PC-9 (cell line): ENCODE data around the gene MIX23. TPM values are rescaled to one million over a fixed set of nuclear protein-coding genes. Genes with fewer than 3 reads are reported as not detected.

Experiments used
- BruUV-seq: library from RNA; stranded (reverse); fragments of 400-500 nt; replicated peaks from 2 replicates; lab custom pipeline; 2021; lab: Mats Ljungman, UMichigan
- CTCF ChIA-PET: fragments of 300-600 bp; sonication (Branson Sonifier 250); formaldehyde crosslinking; loops from one replicate; lab custom pipeline; 2022; ENCODE audit warnings: antibody characterized with exemption; lab: Charles Lee
- POLR2A ChIA-PET: fragments of 300-600 bp; sonication (Branson Sonifier 250); formaldehyde crosslinking; loops from one replicate; lab custom pipeline; 2022; ENCODE audit warnings: antibody characterized with exemption; ENCODE audit not compliant: unreplicated experiment; lab: Charles Lee
- DNase-seq, 2 experiments: peaks; one replicate each; pipeline versions ENCODE4 v3.0.0 to v3.0.0-alpha.2; 2015 to 2022; ENCODE audit warnings: mixed read lengths in 1 of 2
- H2AFZ ChIP-seq: fragments of 200-600 bp; sonication (generic); 2 replicates; pipeline ENCODE4 v1.8.1; 2017; ENCODE audit warnings: antibody characterized with exemption
- H3F3A ChIP-seq: fragments of 200-600 bp; sonication (generic); 2 replicates; pipeline ENCODE4 v1.8.1; 2017; ENCODE audit warnings: antibody characterized with exemption, mild to moderate bottlenecking, low read depth; ENCODE audit not compliant: insufficient read depth
- H3K27ac ChIP-seq: fragments of 200-600 bp; sonication (generic); 2 replicates; pipeline ENCODE4 v1.6.1; 2016; ENCODE audit warnings: mixed run types
- H3K27me3 ChIP-seq: fragments of 200-600 bp; sonication (generic); 2 replicates; pipeline ENCODE4 v1.6.1; 2016; ENCODE audit warnings: low read depth, mixed run types; ENCODE audit not compliant: insufficient read depth
- H3K36me3 ChIP-seq: fragments of 200-600 bp; sonication (generic); 2 replicates; pipeline ENCODE4 v1.6.1; 2016; ENCODE audit warnings: low read depth, mixed run types
- H3K4me1 ChIP-seq: fragments of 200-600 bp; sonication (generic); replicated peaks from 2 replicates; pipeline ENCODE4 v1.6.1; 2016; ENCODE audit warnings: mixed run types; ENCODE audit not compliant: insufficient read depth
- H3K4me2 ChIP-seq: fragments of 200-600 bp; sonication (generic); 2 replicates; pipeline ENCODE4 v1.6.1; 2017; ENCODE audit warnings: mixed run types
- H3K4me3 ChIP-seq: fragments of 200-600 bp; sonication (generic); 2 replicates; pipeline ENCODE4 v1.6.1; 2016; ENCODE audit warnings: mixed run types
- H3K79me2 ChIP-seq: fragments of 200-600 bp; sonication (generic); 2 replicates; pipeline ENCODE4 v1.6.1; 2017; ENCODE audit warnings: low read depth, mixed run types
- H3K9me2 ChIP-seq: fragments of 200-600 bp; sonication (generic); 2 replicates; pipeline ENCODE4 v1.8.1; 2017; ENCODE audit warnings: mild to moderate bottlenecking; ENCODE audit not compliant: insufficient read depth
- H3K9me3 ChIP-seq: fragments of 200-600 bp; sonication (generic); 2 replicates; pipeline ENCODE4 v1.8.1; 2016; ENCODE audit warnings: low read depth; ENCODE audit not compliant: insufficient read depth
- H4K20me1 ChIP-seq: fragments of 200-600 bp; sonication (generic); 2 replicates; pipeline ENCODE4 v1.8.1; 2017; ENCODE audit not compliant: insufficient read depth
- CTCF ChIP-seq: fragments of 200-600 bp; sonication (generic); conservative IDR thresholded peaks from 2 replicates; pipeline ENCODE4 v1.6.1; 2017; ENCODE audit warnings: mixed run types, antibody characterized with exemption, mild to moderate bottlenecking, moderate library complexity
- EZH2 ChIP-seq: fragments of 200-600 bp; sonication (generic); IDR thresholded peaks from 2 replicates; pipeline ENCODE4 v1.8.0; 2017; ENCODE audit warnings: antibody characterized with exemption, low read depth
- intact Hi-C: fragments of 100-400 bp; cut with micrococcal nuclease; formaldehyde crosslinking; loops from one replicate; pipeline ENCODE4 v1.10.0; 2022; ENCODE audit not compliant: unreplicated experiment
- total RNA-seq: library from RNA; stranded (reverse); gene quantifications from 2 replicates; pipeline ENCODE4 v1.2.3, GENCODE V29; 2021

Gene MIX23
- total RNA-seq, 1 experiment from 2014 or later: 63.6 TPM

- no peaks in the 10 kb centered on the region for H3K79me2 ChIP-seq
- BruUV-seq: no TSS peak
- peaks cover 49% of the 10 kb centered on the region for H3K4me1 ChIP-seq
- H3K27me3 ChIP-seq: no peaks in the 10 kb centered on the region
- H4K20me1 ChIP-seq: no peaks in the 10 kb centered on the region
- H3K4me3 ChIP-seq: no peak overlapping the region
- H3K4me2 ChIP-seq: peak overlapping the region; percentile 45
- peak overlapping the region; percentile 71 for H3K27ac ChIP-seq
- intact Hi-C loops: no loop called here
- CTCF ChIA-PET: no interaction called here
- no peak for TF ChIP-seq CTCF
- no peak for TF ChIP-seq EZH2
- DNase-seq: peak in 1 of 2 experiments; percentile 76
- peak overlapping the region; percentile 64 for H2AFZ ChIP-seq
- no peaks in the 10 kb centered on the region for H3K9me3 ChIP-seq
- no peaks in the 10 kb centered on the region for H3K36me3 ChIP-seq
- POLR2A ChIA-PET: no interaction called here
- H3K9me2 ChIP-seq: no peaks in the 10 kb centered on the region; the same call in 1 of the 2 replicates
- peaks cover 12% of the 10 kb centered on the region; the same call in 1 of the 2 replicates for H3F3A ChIP-seq
Observed at GRCh38 chr3:122314228-122314876, 68.7 kb downstream of the MIX23 start.

GRCh38 chr3:122313281-122313680 lies 69.8 kb downstream of the MIX23 start:
- H3K27ac ChIP-seq: no peak overlapping the region
- ChIA-PET POLR2A (interaction anchor here (0.6 kb wide), 1 partner anchor 71 kb away, joined by 3 read pairs; the partner anchor contains the start of gene FAM162A), CTCF (no interaction called here)
- intact Hi-C loops: no loop called here
- no peaks in the 10 kb centered on the region; the same call in 1 of the 2 replicates for H3K9me2 ChIP-seq
- no peaks in the 10 kb centered on the region for H4K20me1 ChIP-seq
- BruUV-seq: no TSS peak
- H2AFZ ChIP-seq: no peak overlapping the region
- TF ChIP-seq CTCF (no peak), EZH2 (no peak)
- no peak overlapping the region for H3K4me3 ChIP-seq
- H3K79me2 ChIP-seq: no peaks in the 10 kb centered on the region
- H3F3A ChIP-seq: peaks cover 3% of the 10 kb centered on the region; the same call in 1 of the 2 replicates
- no peak overlapping the region for H3K4me2 ChIP-seq
- no peaks in the 10 kb centered on the region for H3K27me3 ChIP-seq
- no peaks in the 10 kb centered on the region for H3K9me3 ChIP-seq
- H3K4me1 ChIP-seq: peaks cover 38% of the 10 kb centered on the region
- H3K36me3 ChIP-seq: no peaks in the 10 kb centered on the region
- no peak for DNase-seq

GRCh38 chr3:122312826-122313225 lies 70.2 kb downstream of the MIX23 start:
- TF ChIP-seq CTCF (no peak), EZH2 (no peak)
- Histone ChIP-seq H4K20me1 (no peaks in the 10 kb centered on the region), H3K27ac (no peak overlapping the region), H3K9me2 (no peaks in the 10 kb centered on the region; the same call in 1 of the 2 replicates), H3K9me3 (no peaks in the 10 kb centered on the region), H3K4me2 (no peak overlapping the region), H3K4me3 (no peak overlapping the region), H3K4me1 (peaks cover 35% of the 10 kb centered on the region), H2AFZ (no peak overlapping the region), H3F3A (no peaks in the 10 kb centered on the region; the same call in 1 of the 2 replicates), H3K27me3 (no peaks in the 10 kb centered on the region), H3K79me2 (no peaks in the 10 kb centered on the region), H3K36me3 (no peaks in the 10 kb centered on the region)
- CTCF ChIA-PET: no interaction called here
- intact Hi-C loops: no loop called here
- POLR2A ChIA-PET: interaction anchor here (0.6 kb wide), 1 partner anchor 71 kb away, joined by 3 read pairs; the partner anchor contains the start of gene FAM162A
- BruUV-seq: no TSS peak
- peak in 1 of 2 experiments; percentile 46 for DNase-seq
